C4-2B (cell line): ENCODE results near the gene CFAP65.

Experiments used
- H3K27ac ChIP-seq: fragments of 450-650 bp; 2 replicates; pipeline ENCODE4 v1.5.1; 2017
- CTCF ChIP-seq: fragments of 450-650 bp; conservative IDR thresholded peaks from 2 replicates; pipeline ENCODE4 v1.5.1; 2017; ENCODE audit warnings: mild to moderate bottlenecking
- ZFX ChIP-seq: fragments of 450-650 bp; IDR thresholded peaks from 2 replicates; pipeline ENCODE4 v1.6.1; 2017

The CFAP65 gene

GRCh38 chr2:218991674-218992168 is 49.6 kb downstream of the CFAP65 start:
- no peak overlapping the region for H3K27ac ChIP-seq
- TF ChIP-seq CTCF (no peak), ZFX (no peak)

GRCh38 chr2:218990612-218991011 is 50.7 kb downstream of the CFAP65 start:
- H3K27ac ChIP-seq, result no peak overlapping the region
- TF ChIP-seq ZFX (no peak), CTCF (no peak)

- H3K27ac ChIP-seq, result no peak overlapping the region
- TF ChIP-seq ZFX (no peak), CTCF (no peak)
These were observed 51.3 kb downstream of the CFAP65 start for GRCh38 chr2:218990052-218990451.

GRCh38 chr2:218988650-218989049 is 52.7 kb downstream of the CFAP65 start:
- no peak overlapping the region for H3K27ac ChIP-seq
- TF ChIP-seq CTCF, result no peak
- no peak for TF ChIP-seq ZFX

GRCh38 chr2:218988164-218988563 is 53.2 kb downstream of the CFAP65 start:
- no peak overlapping the region for H3K27ac ChIP-seq
- no peak for TF ChIP-seq CTCF
- no peak for TF ChIP-seq ZFX

- no peak overlapping the region for H3K27ac ChIP-seq
- TF ChIP-seq ZFX, result no peak
- no peak for TF ChIP-seq CTCF
These were observed 55.1 kb downstream of the CFAP65 start for GRCh38 chr2:218986148-218986761.

GRCh38 chr2:218985325-218986091 is 55.8 kb downstream of the CFAP65 start:
- TF ChIP-seq CTCF, result no peak
- TF ChIP-seq ZFX, result no peak
- H3K27ac ChIP-seq, result no peak overlapping the region; the same call in 1 of the 2 replicates
